ENCODE results near the gene ECE1.
"Not testable (repeated sequence)": the region's sequence is repeated elsewhere in the genome, so short reads cannot be mapped to it uniquely, and the experiment has no call there.

ECE1 gene

DNA sequence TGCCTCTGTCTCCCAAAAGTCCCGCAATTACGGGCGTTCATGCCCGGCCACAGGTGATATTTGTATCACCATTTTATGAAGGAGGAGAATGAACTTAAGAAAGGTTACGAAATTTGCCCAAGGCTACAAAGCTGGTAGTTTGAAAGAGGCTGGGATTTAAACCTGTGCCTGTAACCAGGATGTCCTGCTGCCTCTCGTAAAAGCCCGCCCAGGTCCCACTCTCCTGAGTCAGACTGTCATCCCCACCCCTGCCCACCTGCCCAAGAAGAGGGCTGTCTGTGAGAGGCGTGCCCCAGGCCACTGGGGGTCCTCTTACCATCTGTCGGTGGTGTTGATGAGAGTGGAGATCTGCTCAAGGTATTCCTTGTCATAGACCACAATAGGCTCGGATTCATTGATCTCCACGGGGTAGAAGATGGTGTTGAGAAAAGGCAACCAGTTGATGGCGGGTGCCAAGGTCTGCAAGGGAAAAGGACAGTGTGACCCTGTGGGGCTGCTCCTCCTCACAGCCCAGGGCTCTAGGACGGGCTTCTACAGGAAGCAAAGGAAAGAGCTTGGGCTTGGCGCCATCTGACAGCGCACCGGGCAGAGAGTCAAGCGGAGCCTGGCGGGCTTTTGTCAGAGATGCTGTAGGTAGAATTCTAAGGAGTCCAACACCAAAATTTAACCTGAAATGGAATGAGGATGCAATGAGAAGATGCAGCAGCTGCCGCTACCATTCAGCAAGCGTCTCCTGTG is 43.2 kb downstream of the ECE1 start:
- DNase-seq, result no peak

DNA sequence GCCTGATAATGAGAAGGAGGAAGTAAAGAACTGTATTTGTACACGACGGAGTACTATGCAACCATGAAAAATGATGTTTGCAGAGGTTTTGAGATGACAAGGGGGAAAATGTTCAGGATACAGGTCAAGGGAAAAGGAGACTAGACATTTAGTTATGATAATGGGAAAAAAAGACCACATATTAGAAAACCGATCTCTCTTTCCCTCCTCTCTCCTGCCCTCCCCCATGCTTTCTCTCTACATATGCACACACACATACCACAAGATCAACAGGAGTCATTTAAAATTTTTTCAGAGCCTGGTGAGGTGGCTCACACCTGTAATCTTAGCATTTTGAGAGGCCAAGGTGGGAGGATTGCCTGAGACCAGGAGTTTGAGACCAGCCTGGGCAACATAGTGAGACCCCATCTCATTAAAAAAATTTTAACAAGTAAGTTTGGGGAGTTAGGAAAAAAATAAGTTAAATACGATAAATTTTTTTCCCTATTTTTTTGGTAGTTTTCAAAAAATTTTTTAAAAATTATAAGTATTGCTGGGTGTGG is 44.5 kb downstream of the ECE1 start:
- no peak for DNase-seq

GRCh38 chr1:21244986-21245687 is 45.1 kb downstream of the ECE1 start:
- DNase-seq, result no peak

GRCh38 chr1:21244154-21244553 is 46.1 kb downstream of the ECE1 start:
- DNase-seq, result no peak

- DNase-seq, result no peak
Measured at GRCh38 chr1:21242846-21243245, 47.4 kb downstream of the ECE1 start.

- no peak for DNase-seq
Measured at GRCh38 chr1:21241771-21242581, 48.3 kb downstream of the ECE1 start.

DNA sequence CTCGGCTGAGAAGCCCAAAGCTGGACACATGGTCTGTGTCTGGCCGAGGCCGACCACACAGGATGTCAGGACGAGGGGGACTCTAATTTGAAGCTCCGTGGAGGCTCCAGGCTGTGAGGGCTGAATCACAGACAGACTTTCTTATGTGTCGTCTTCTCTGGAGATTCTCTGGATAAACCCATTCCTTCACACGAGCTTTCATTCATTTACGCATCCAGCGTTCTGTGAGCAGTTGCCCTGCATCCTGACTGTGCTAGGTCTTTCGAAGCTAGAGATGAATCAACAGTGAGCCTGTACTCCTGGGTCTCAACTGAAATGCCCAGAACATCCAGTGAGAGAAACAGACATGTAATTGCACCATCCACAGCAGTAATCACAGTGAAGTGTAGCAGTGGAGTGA is 49.6 kb downstream of the ECE1 start:
- DNase-seq, result no peak

DNA sequence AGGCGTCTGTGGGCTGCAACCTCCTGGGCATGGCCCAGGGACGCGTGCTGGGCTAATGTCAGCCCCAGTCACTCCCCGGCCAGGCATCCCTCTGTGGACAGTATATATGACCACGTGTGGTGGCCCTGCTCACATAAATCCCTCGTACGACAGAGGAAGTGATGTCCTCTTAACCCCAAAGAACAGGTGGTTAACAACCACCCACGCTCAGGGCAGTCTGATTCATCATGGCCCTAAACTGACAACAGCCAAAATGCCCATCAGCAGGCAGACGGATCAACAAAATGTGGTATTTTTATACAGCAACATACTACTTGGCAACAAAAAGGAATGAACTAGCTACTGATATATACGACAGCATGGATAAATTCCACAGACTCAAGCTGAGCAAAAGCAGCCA is 51.0 kb downstream of the ECE1 start:
- no peak for DNase-seq

GRCh38 chr1:21238141-21238800 is 52.0 kb downstream of the ECE1 start:
- DNase-seq, result peak; percentile 59

- no peak for DNase-seq
Measured at GRCh38 chr1:21237446-21238088, 52.7 kb downstream of the ECE1 start.

DNA sequence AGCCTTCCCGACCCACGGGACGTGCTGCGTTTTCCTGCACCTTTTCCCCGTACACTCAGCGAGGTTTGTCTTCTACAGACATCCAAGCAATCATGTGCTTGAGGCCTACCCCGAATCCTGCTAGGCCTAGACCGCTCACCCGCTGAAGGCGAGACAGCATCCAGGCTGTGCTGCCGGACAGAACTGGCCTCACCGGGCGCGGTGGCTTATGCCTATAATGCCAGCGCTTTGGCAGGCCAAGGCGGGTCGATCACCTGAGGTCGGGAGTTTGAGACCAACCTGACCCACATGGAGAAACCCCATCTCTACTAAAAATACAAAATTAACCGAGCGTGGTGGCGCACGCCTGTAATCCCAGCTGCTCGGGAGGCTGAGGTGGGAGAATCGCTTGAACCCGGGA is 54.1 kb downstream of the ECE1 start:
- no peak for DNase-seq

DNA sequence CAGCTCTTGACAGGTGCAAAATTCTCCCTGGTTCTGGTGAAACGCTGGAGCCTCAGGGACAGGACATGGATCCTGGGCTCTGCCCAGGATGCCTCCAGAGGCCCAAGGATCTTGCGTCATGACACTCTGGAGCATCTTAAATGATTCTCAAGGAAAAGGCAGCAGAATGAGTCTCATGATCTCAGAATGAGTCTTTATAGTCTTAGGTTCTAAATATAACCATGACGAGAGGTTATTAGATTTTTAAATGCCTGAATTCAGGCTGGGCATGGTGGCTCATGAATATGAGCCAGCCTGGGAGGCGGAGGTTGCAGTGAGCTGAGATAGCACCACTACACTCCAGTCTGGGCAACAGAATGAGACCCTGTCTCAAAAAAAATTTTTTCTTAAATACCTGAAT is 55.5 kb downstream of the ECE1 start:
- no peak for DNase-seq

- DNase-seq, result no peak
Measured at GRCh38 chr1:21233490-21233889, 56.8 kb downstream of the ECE1 start.

- peak; percentile 88 for DNase-seq
Measured at GRCh38 chr1:21232044-21232443, 58.2 kb downstream of the ECE1 start.

DNA sequence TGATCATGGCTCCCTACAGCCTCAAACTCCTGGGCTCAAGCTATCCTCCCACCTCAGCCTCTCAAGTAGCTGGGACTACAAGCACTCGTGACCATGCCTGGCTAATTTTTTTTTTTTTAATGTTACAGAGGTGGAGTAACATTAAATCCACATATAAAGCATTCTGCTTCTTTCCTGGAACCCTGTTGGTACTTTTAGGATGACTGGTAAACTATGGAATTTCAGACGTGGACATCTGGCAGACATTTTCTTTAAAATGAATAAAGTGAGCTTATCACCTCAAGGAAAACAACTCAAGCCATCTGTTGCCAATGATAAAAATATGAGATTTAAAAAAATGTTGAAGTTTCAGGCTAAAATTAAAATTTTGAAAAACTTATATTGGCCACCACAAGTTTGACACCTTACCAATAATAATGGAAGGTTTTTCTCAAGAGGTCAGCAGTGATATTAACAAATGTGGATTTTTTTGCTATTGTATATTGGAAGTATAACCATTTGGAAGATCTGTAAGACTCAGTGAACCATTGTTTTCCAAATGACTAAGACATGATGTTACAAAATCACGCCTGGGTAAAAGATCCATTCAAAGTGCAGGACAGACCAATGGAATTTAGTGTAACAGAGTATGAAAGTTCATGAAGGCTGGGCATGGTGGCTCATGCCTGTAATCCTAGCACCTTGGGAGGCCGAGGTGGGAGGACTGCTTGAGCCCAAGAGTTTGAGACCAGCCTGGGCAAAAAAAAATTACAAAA is 60.8 kb downstream of the ECE1 start:
- DNase-seq, result no peak

DNA sequence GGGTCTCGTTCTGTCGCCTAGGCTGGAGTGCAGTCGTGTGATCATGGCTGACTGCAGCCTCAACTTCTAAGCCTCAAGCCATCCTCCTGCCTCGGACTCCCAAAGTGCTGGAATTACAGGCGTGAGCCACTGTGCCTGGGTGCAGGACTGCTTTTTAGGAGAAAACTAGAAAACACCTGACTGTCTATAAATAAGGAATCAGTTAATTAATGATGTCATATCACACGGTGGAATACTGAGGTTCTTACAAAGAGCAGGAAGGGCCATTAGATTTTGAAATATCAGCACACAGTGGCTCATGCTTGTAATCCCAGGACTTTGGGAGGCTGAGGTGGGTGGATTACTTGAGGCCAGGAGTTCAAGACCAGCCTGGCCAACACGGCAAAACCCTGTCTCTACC is 62.0 kb downstream of the ECE1 start:
- not testable (repeated sequence) for DNase-seq

DNA sequence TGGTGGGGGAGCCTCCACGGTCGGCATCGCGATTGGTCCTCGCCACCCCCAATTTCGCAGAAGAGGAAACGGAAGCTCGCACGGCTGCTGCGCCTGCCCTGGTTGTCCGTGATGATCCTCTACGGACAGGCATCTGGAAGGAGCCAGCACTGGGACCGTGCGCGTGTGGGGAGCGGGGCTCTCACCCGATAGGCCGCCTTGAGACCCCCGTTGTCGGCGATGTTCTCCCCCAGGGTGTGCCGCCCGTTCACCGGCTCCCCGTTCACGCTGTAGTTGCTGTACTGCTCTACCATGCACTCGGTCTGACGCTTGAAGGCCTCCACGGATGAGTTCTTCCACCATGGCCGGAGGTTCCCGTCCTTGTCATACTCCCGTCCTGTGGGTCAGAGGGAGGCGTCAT is 65.2 kb downstream of the ECE1 start:
- no peak for DNase-seq

DNA sequence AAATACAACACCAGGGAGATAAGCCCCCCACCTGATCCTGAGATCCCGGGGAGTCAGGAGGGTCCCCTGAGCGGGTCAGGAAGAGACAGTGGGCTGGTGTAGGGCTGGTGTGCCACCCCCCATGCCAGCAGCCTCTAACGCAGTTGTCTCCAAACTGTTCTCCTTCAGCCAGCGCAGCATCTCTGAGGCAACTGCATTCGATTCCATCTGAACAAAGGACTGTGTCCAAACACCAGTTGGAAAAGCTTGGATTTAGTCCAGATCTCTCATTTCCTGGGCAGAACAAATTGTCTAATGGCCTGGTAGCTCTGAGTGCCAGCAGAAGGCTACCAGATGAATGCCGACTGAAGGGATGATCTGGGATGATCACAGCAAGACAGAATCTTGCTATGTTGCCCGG is 69.4 kb downstream of the ECE1 start:
- DNase-seq, result no peak

- no peak for DNase-seq
Measured at GRCh38 chr1:21219674-21220073, 70.6 kb downstream of the ECE1 start.

GRCh38 chr1:21217812-21218596 is 72.3 kb downstream of the ECE1 start:
- peak; percentile 25 for DNase-seq
